ENCODE data around the gene ZDHHC3.

- TF ChIP-seq POLR2A (IDR thresholded peaks at IDR 0.05) (no peak), CTCF (IDR thresholded peaks at IDR 0.05) (no peak)
Observed at GRCh38 chr3:44995142-44995770, 19.3 kb upstream of the ZDHHC3 start.

All from adrenal gland (tissue), 5 donors.